Trophoblast cell (in vitro differentiated cells and primary cell): Measurements from ENCODE around the gene JMJD1C.
A peak's percentile ranks its signal among the peaks of the same experiment; 100 is the strongest.
"Not testable (repeated sequence)": the region's sequence is repeated elsewhere in the genome, so short reads cannot be mapped to it uniquely, and the experiment has no call there.

Source experiments
- DNase-seq, 2 donors: peaks; one replicate each; pipeline ENCODE4 v3.0.0-alpha.2; 2016
- H2AFZ ChIP-seq: 2 replicates; pipeline ENCODE4 v1.6.1; 2013; ENCODE audit warnings: low read length, moderate library complexity, mild to moderate bottlenecking; ENCODE audit not compliant: insufficient read depth, poor library complexity
- H2AK5ac ChIP-seq: 2 replicates; pipeline ENCODE4 v1.6.1; 2013; ENCODE audit warnings: mild to moderate bottlenecking, low read length
- H2BK120ac ChIP-seq: 2 replicates; pipeline ENCODE4 v1.6.1; 2013; ENCODE audit warnings: low read length, mild to moderate bottlenecking, moderate library complexity; ENCODE audit not compliant: insufficient read depth, poor library complexity
- H2BK12ac ChIP-seq: 2 replicates; pipeline ENCODE4 v1.6.1; 2013; ENCODE audit warnings: mild to moderate bottlenecking, low read length, moderate library complexity
- H2BK5ac ChIP-seq: 2 replicates; pipeline ENCODE4 v1.6.1; 2013; ENCODE audit warnings: low read length, low read depth, moderate library complexity, mild to moderate bottlenecking; ENCODE audit not compliant: poor library complexity
- H3K14ac ChIP-seq: 2 replicates; pipeline ENCODE4 v1.6.1; 2013; ENCODE audit warnings: mild to moderate bottlenecking, low read length
- H3K18ac ChIP-seq: 2 replicates; pipeline ENCODE4 v1.6.1; 2013; ENCODE audit warnings: mild to moderate bottlenecking, low read length
- H3K23ac ChIP-seq: 2 replicates; pipeline ENCODE4 v1.6.1; 2013; ENCODE audit warnings: low read length
- H3K27ac ChIP-seq: 2 replicates; pipeline ENCODE4 v1.5.1; 2013; ENCODE audit warnings: low read depth, mild to moderate bottlenecking, inconsistent platforms, low read length, moderate library complexity
- H3K27me3 ChIP-seq: 2 replicates; pipeline ENCODE4 v1.6.1; 2013; ENCODE audit warnings: inconsistent platforms, mild to moderate bottlenecking, low read length, moderate library complexity; ENCODE audit not compliant: insufficient read depth
- H3K36me3 ChIP-seq, 2 experiments: 1 replicate in 1 of 2; 2 replicates in 1 of 2; pipeline ENCODE4 v1.6.1; 2013; ENCODE audit warnings: low read length in 2 of 2, mild to moderate bottlenecking in 2 of 2, moderate library complexity in 1 of 2; ENCODE audit not compliant: insufficient read depth in 2 of 2, control insufficient read depth in 1 of 2
- H3K4ac ChIP-seq: 2 replicates; pipeline ENCODE4 v1.6.1; 2013; ENCODE audit warnings: low read depth, mild to moderate bottlenecking, low read length, moderate library complexity
- H3K4me1 ChIP-seq, 2 experiments: 1 replicate in 1 of 2; 2 replicates in 1 of 2; pipeline ENCODE4 v1.6.1; 2013; ENCODE audit warnings: low read length in 2 of 2, mild to moderate bottlenecking in 2 of 2, moderate library complexity in 1 of 2; ENCODE audit not compliant: insufficient read depth in 2 of 2, control insufficient read depth in 1 of 2
- H3K4me2 ChIP-seq: 2 replicates; pipeline ENCODE4 v1.6.1; 2013; ENCODE audit warnings: inconsistent platforms, mild to moderate bottlenecking, low read length, moderate library complexity
- H3K4me3 ChIP-seq: 2 replicates; pipeline ENCODE4 v1.5.1; 2013; ENCODE audit warnings: mild to moderate bottlenecking, low read depth, low read length, inconsistent platforms
- H3K79me1 ChIP-seq: one replicate; pipeline ENCODE4 v1.6.1; 2013; ENCODE audit warnings: low read length
- H3K79me2 ChIP-seq: 2 replicates; pipeline ENCODE4 v1.6.1; 2013; ENCODE audit warnings: low read length, mild to moderate bottlenecking; ENCODE audit not compliant: control insufficient read depth, insufficient read depth, poor library complexity
- H3K9ac ChIP-seq: 2 replicates; pipeline ENCODE4 v1.6.1; 2013; ENCODE audit warnings: mild to moderate bottlenecking, low read length
- H3K9me3 ChIP-seq: 2 replicates; pipeline ENCODE4 v1.6.1; 2013; ENCODE audit warnings: low read depth, mild to moderate bottlenecking, control low read depth, inconsistent platforms, low read length; ENCODE audit not compliant: insufficient read depth
- H4K12ac ChIP-seq: 2 replicates; pipeline ENCODE4 v1.6.1; 2013; ENCODE audit warnings: low read depth, mild to moderate bottlenecking, low read length, moderate library complexity
- H4K8ac ChIP-seq: 2 replicates; pipeline ENCODE4 v1.6.1; 2013; ENCODE audit warnings: low read depth, mild to moderate bottlenecking, low read length, moderate library complexity
- H4K91ac ChIP-seq: one replicate; pipeline ENCODE4 v1.6.1; 2013; ENCODE audit warnings: low read depth, mild to moderate bottlenecking, low read length, moderate library complexity
- WGBS: extraction: QIAGEN DNeasy Blood & Tissue Kit; methylation state at CpG from one replicate; pipeline ENCODE4 v1.1.7; 2013; ENCODE audit warnings: missing lambda C conversion rate; ENCODE audit not compliant: insufficient read length, insufficient coverage; ENCODE audit errors: extremely low coverage; 5-methylcytosine and 5-hydroxymethylcytosine counted together

JMJD1C gene

GRCh38 chr10:63343476-63343875 lies 122.3 kb downstream of the JMJD1C start:
- Histone ChIP-seq H2BK120ac (no peak overlapping the region), H2BK5ac (no peak overlapping the region), H3K27me3 (no peaks in the 10 kb centered on the region), H3K9ac (no peak overlapping the region), H3K36me3 (no peaks in the 10 kb centered on the region), H2BK12ac (no peak overlapping the region), H3K23ac (no peak overlapping the region), H3K14ac (no peak overlapping the region), H3K4ac (no peak overlapping the region), H2AFZ (no peak overlapping the region), H3K9me3 (no peaks in the 10 kb centered on the region), H2AK5ac (no peak overlapping the region), H4K91ac (no peak overlapping the region), H3K4me3 (no peak overlapping the region), H3K4me2 (no peak overlapping the region), H3K18ac (peak overlapping the region; percentile 59), H3K79me1 (no peaks in the 10 kb centered on the region), H3K4me1 (no peaks in the 10 kb centered on the region), H3K27ac (no peak overlapping the region), H3K79me2 (peaks cover 3% of the 10 kb centered on the region), H4K8ac (no peak overlapping the region), H4K12ac (no peak overlapping the region)
- no CpG with 5 or more reads among the region's 4 CpGs for WGBS
- peak in 1 of 2 donors; percentile 14 for DNase-seq

DNA sequence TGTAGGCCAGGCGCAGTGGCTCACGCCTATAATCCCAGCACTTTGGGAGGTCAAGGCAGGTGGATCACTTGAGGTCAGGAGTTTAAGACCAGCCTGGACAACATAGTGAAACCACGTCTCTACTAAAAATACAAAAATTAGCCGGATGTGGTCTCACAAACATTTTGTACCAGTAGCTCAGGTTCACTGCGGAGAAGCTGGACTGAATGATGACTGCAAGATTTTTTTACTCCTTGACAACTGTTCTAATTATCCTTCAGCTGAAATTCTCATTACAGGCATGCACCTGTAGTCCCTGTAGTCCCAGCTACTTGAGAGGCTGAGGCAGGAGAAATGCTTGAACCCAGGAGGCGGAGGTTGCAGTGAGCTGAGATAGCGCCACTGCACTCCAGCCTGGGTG lies 126.1 kb downstream of the JMJD1C start:
- H4K12ac ChIP-seq, H2AFZ ChIP-seq, H3K79me2 ChIP-seq, H3K79me1 ChIP-seq, H2BK120ac ChIP-seq, H4K91ac ChIP-seq, H3K4me3 ChIP-seq, H3K4ac ChIP-seq, H3K36me3 ChIP-seq, H3K9me3 ChIP-seq, H3K18ac ChIP-seq, H3K4me2 ChIP-seq, H2BK12ac ChIP-seq, H3K27ac ChIP-seq, H3K14ac ChIP-seq, H3K27me3 ChIP-seq, H3K4me1 ChIP-seq, H4K8ac ChIP-seq, H2AK5ac ChIP-seq, H3K23ac ChIP-seq, DNase-seq, H2BK5ac ChIP-seq, H3K9ac ChIP-seq: not testable (repeated sequence)
- WGBS: no CpG with 5 or more reads among the region's 7 CpGs

GRCh38 chr10:63337455-63338251 lies 128.1 kb downstream of the JMJD1C start:
- Histone ChIP-seq H4K12ac (no peak overlapping the region), H3K27ac (no peak overlapping the region), H2BK5ac (no peak overlapping the region), H2AK5ac (no peak overlapping the region), H3K79me2 (no peaks in the 10 kb centered on the region), H3K4me3 (no peak overlapping the region), H4K8ac (no peak overlapping the region), H3K9me3 (no peaks in the 10 kb centered on the region), H2BK120ac (no peak overlapping the region), H2BK12ac (no peak overlapping the region), H3K9ac (no peak overlapping the region), H3K27me3 (no peaks in the 10 kb centered on the region), H3K4ac (no peak overlapping the region), H3K36me3 (no peaks in the 10 kb centered on the region), H2AFZ (no peak overlapping the region), H3K79me1 (no peaks in the 10 kb centered on the region), H4K91ac (no peak overlapping the region), H3K4me1 (no peaks in the 10 kb centered on the region), H3K14ac (no peak overlapping the region), H3K18ac (no peak overlapping the region), H3K23ac (no peak overlapping the region), H3K4me2 (no peak overlapping the region)
- no CpG with 5 or more reads among the region's 4 CpGs for WGBS
- DNase-seq: no peak

DNA sequence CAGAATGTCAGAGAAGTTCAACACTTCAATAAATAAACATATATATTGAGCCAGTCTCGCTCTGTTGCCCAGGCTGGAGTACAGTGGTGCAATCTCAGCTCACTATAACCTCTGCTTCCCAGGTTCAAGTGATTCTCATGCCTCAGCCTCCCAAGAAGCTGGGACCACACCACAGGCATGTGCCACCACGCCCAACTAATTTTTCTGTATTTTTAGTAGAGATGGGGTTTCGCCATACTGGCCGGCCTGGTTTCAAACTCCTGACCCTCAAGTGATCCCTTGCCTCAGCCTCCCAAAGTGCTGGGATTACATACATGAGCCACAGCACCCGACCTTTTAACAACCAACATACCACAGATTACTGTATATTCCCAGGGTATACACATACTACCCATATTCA lies 134.2 kb downstream of the JMJD1C start:
- Histone ChIP-seq H3K79me2 (no peaks in the 10 kb centered on the region), H2AK5ac (no peak overlapping the region), H3K27me3 (no peaks in the 10 kb centered on the region), H4K8ac (no peak overlapping the region), H3K18ac (no peak overlapping the region), H4K12ac (no peak overlapping the region), H3K14ac (no peak overlapping the region), H3K4me1 (no peaks in the 10 kb centered on the region), H2BK12ac (no peak overlapping the region), H4K91ac (no peak overlapping the region), H3K4me2 (no peak overlapping the region), H2BK120ac (no peak overlapping the region), H3K4ac (no peak overlapping the region), H3K4me3 (no peak overlapping the region), H3K9ac (no peak overlapping the region), H3K79me1 (no peaks in the 10 kb centered on the region), H3K36me3 (no peaks in the 10 kb centered on the region), H3K23ac (no peak overlapping the region), H3K27ac (no peak overlapping the region), H2AFZ (no peak overlapping the region), H3K9me3 (no peaks in the 10 kb centered on the region), H2BK5ac (no peak overlapping the region)
- peak in 1 of 2 donors; percentile 8 for DNase-seq
- no CpG with 5 or more reads among the region's 5 CpGs for WGBS
